ENCODE measurements around the gene TLE5.

Gene TLE5

GRCh38 chr19:3007975-3008374 lies 54.3 kb downstream of the TLE5 start:
- no peak overlapping the region for H3K4me3 ChIP-seq (ENCODE audit: low read length in 2 of 2)
- no peak overlapping the region for H3K27ac ChIP-seq (ENCODE audit: low read length)
- peaks cover 18 to 25% of the 10 kb centered on the region in 2 donors for H3K36me3 ChIP-seq (ENCODE audit: control insufficient read depth in 2 of 2, insufficient read depth in 2 of 2, low read length in 2 of 2)
- no peak overlapping the region for H3K9ac ChIP-seq (ENCODE audit: low read length in 2 of 2)
- no peaks in the 10 kb centered on the region for H3K9me3 ChIP-seq (ENCODE audit: control insufficient read depth in 2 of 2, low read length in 2 of 2)
- H3K4me1 ChIP-seq (ENCODE audit: control insufficient read depth, insufficient read depth, low read length), result no peaks in the 10 kb centered on the region
- H3K27me3 ChIP-seq (ENCODE audit: control insufficient read depth in 1 of 2, insufficient read depth in 2 of 2, low read length in 2 of 2), result no peaks in the 10 kb centered on the region

GRCh38 chr19:3006075-3006767 lies 56.1 kb downstream of the TLE5 start:
- Histone ChIP-seq H3K4me1 (ENCODE audit: control insufficient read depth, insufficient read depth, low read length) (no peaks in the 10 kb centered on the region), H3K36me3 (ENCODE audit: control insufficient read depth in 2 of 2, insufficient read depth in 2 of 2, low read length in 2 of 2) (peaks cover 20 to 25% of the 10 kb centered on the region in 2 donors), H3K4me3 (ENCODE audit: low read length in 2 of 2) (no peak overlapping the region), H3K9ac (ENCODE audit: low read length in 2 of 2) (no peak overlapping the region), H3K27me3 (ENCODE audit: control insufficient read depth in 1 of 2, insufficient read depth in 2 of 2, low read length in 2 of 2) (no peaks in the 10 kb centered on the region), H3K9me3 (ENCODE audit: control insufficient read depth in 2 of 2, low read length in 2 of 2) (no peaks in the 10 kb centered on the region), H3K27ac (ENCODE audit: low read length) (no peak overlapping the region)

GRCh38 chr19:3005345-3005744 lies 57.0 kb downstream of the TLE5 start:
- Histone ChIP-seq H3K27me3 (ENCODE audit: control insufficient read depth in 1 of 2, insufficient read depth in 2 of 2, low read length in 2 of 2) (no peaks in the 10 kb centered on the region), H3K9me3 (ENCODE audit: control insufficient read depth in 2 of 2, low read length in 2 of 2) (no peaks in the 10 kb centered on the region), H3K27ac (ENCODE audit: low read length) (no peak overlapping the region), H3K36me3 (ENCODE audit: control insufficient read depth in 2 of 2, insufficient read depth in 2 of 2, low read length in 2 of 2) (peaks cover 15 to 19% of the 10 kb centered on the region in 2 donors), H3K9ac (ENCODE audit: low read length in 2 of 2) (no peak overlapping the region), H3K4me1 (ENCODE audit: control insufficient read depth, insufficient read depth, low read length) (no peaks in the 10 kb centered on the region), H3K4me3 (ENCODE audit: low read length in 2 of 2) (no peak overlapping the region)

GRCh38 chr19:3004522-3004921 lies 57.8 kb downstream of the TLE5 start:
- H3K36me3 ChIP-seq (ENCODE audit: control insufficient read depth in 2 of 2, insufficient read depth in 2 of 2, low read length in 2 of 2), result peaks cover 15 to 18% of the 10 kb centered on the region in 2 donors

GRCh38 chr19:3003046-3003445 lies 59.2 kb downstream of the TLE5 start:
- H3K4me3 ChIP-seq (ENCODE audit: low read length in 2 of 2), result no peak overlapping the region
- H3K36me3 ChIP-seq (ENCODE audit: control insufficient read depth in 2 of 2, insufficient read depth in 2 of 2, low read length in 2 of 2), result peaks cover 6 to 12% of the 10 kb centered on the region in 2 donors
- no peak overlapping the region for H3K27ac ChIP-seq (ENCODE audit: low read length)
- H3K9me3 ChIP-seq (ENCODE audit: control insufficient read depth in 2 of 2, low read length in 2 of 2), result no peaks in the 10 kb centered on the region
- no peak overlapping the region for H3K9ac ChIP-seq (ENCODE audit: low read length in 2 of 2)
- no peaks in the 10 kb centered on the region for H3K4me1 ChIP-seq (ENCODE audit: control insufficient read depth, insufficient read depth, low read length)
- no peaks in the 10 kb centered on the region for H3K27me3 ChIP-seq (ENCODE audit: control insufficient read depth in 1 of 2, insufficient read depth in 2 of 2, low read length in 2 of 2)

More at GRCh38 chr19:3004522-3004921, 57.8 kb downstream of the TLE5 start:
- Histone ChIP-seq H3K27ac (ENCODE audit: low read length) (no peak overlapping the region), H3K9me3 (ENCODE audit: control insufficient read depth in 2 of 2, low read length in 2 of 2) (no peaks in the 10 kb centered on the region), H3K4me3 (ENCODE audit: low read length in 2 of 2) (no peak overlapping the region), H3K4me1 (ENCODE audit: control insufficient read depth, insufficient read depth, low read length) (no peaks in the 10 kb centered on the region), H3K9ac (ENCODE audit: low read length in 2 of 2) (no peak overlapping the region), H3K27me3 (ENCODE audit: control insufficient read depth in 1 of 2, insufficient read depth in 2 of 2, low read length in 2 of 2) (no peaks in the 10 kb centered on the region)
